ENCODE data around the gene PSMB5. TPM values are rescaled to one million over a fixed set of nuclear protein-coding genes. Genes with fewer than 3 reads are reported as not detected.

Gene PSMB5
- total RNA-seq, 4 donors from 2014 or later, result 135 to 155 (median 145) TPM

GRCh38 chr14:22976620-22977433 lies 57.9 kb downstream of the PSMB5 start:
- Histone ChIP-seq H3K9me3 (no peaks in the 10 kb centered on the region), H3K4me1 (peaks cover 49 to 64% (median 55%) of the 10 kb centered on the region in 4 donors), H3K4me3 (no peak overlapping the region), H3K36me3 (peaks cover 0 to 17% (median 7%) of the 10 kb centered on the region in 4 donors), H3K27me3 (peaks cover 0 to 14% (median 0%) of the 10 kb centered on the region in 4 donors), H3K27ac (replicated peaks in 1 of 4) (peak overlapping the region; percentile 74 to 89 (median 79))
- intact Hi-C loops (cut with DNase I), result no loop called here
- 47% methylated on average over 6 of the region's 6 CpGs for WGBS
- no peak for DNase-seq (ENCODE audit: extremely low spot score)
- no peak for TF ChIP-seq EP300 (IDR thresholded peaks at IDR 0.05)
- TF ChIP-seq POLR2AphosphoS5 (IDR thresholded peaks at IDR 0.05), result no peak

Other genes with a start within 250 kb of the PSMB5 start
- gene SLC7A7, start 219.5 kb downstream of the PSMB5 start, total RNA-seq, result 10 to 100 TPM in 3 of 4 donors, 1 to 10 TPM in 1; 9.6 to 22.9 (median 15.3) TPM
- gene MRPL52, start 205.0 kb downstream of the PSMB5 start, total RNA-seq, result 10 to 100 TPM; 27.0 to 64.5 (median 37.2) TPM
- gene MMP14, start 198.3 kb downstream of the PSMB5 start, total RNA-seq, result 100 to 1,000 TPM in 3 of 4 donors, 10 to 100 TPM in 1; 83.9 to 149 (median 123) TPM
- gene LRP10, start 163.2 kb downstream of the PSMB5 start, total RNA-seq, result 100 to 1,000 TPM; 111 to 279 (median 197) TPM
- under 1 TPM; 0.26 to 0.66 (median 0.38) TPM for gene REM2, start 151.7 kb downstream of the PSMB5 start, total RNA-seq
- 100 to 1,000 TPM in 2 of 4 donors, 10 to 100 TPM in 2; 52.7 to 229 (median 102) TPM for gene RBM23, start 115.8 kb downstream of the PSMB5 start, total RNA-seq
- gene PRMT5, start 105.5 kb downstream of the PSMB5 start, total RNA-seq, result 10 to 100 TPM; 35.5 to 51.0 (median 44.8) TPM
- gene HAUS4, start 77.8 kb downstream of the PSMB5 start, total RNA-seq, result 10 to 100 TPM; 31.7 to 46.8 (median 39.1) TPM
- 10 to 100 TPM in 3 of 4 donors, 1 to 10 TPM in 1; 7.0 to 32.5 (median 17.9) TPM for gene AJUBA, start 52.3 kb downstream of the PSMB5 start, total RNA-seq
- gene C14orf93, start 24.8 kb downstream of the PSMB5 start, total RNA-seq, result 10 to 100 TPM in 2 of 4 donors, 1 to 10 TPM in 2; 4.6 to 11.2 (median 9.9) TPM
- not detected for gene PSMB11, start 7.3 kb upstream of the PSMB5 start, total RNA-seq
- 1 to 10 TPM; 2.5 to 5.9 (median 3.6) TPM for gene CDH24, start 22.6 kb upstream of the PSMB5 start, total RNA-seq
- 100 to 1,000 TPM in 1 of 4 donors, 10 to 100 TPM in 3; 60.1 to 101 (median 89.5) TPM for gene ACIN1, start 60.2 kb upstream of the PSMB5 start, total RNA-seq
- 10 to 100 TPM; 21.2 to 42.5 (median 34.0) TPM for gene C14orf119, start 60.6 kb upstream of the PSMB5 start, total RNA-seq
- gene CIROP, start 70.1 kb upstream of the PSMB5 start, total RNA-seq, result under 1 TPM in 1 of 4 donors, not detected in 3; 0.19 TPM
- under 1 TPM in 1 of 4 donors, not detected in 3; 0.57 TPM for gene CEBPE, start 84.4 kb upstream of the PSMB5 start, total RNA-seq
- gene SLC7A8, start 148.8 kb upstream of the PSMB5 start, total RNA-seq, result 10 to 100 TPM; 19.5 to 48.3 (median 32.5) TPM
- under 1 TPM in 1 of 4 donors, not detected in 3; 0.33 TPM for gene RNF212B, start 203.0 kb upstream of the PSMB5 start, total RNA-seq

All from esophagus muscularis mucosa (tissue), 4 donors.